T-helper 2 cell (primary cell): ENCODE results near the gene ELAC1.

Source experiments
- DNase-seq, 5 experiments: peaks; one replicate each; pipeline versions ENCODE4 v3.0.0 to v3.0.0-alpha.2; 2012 to 2022

Gene ELAC1

DNA sequence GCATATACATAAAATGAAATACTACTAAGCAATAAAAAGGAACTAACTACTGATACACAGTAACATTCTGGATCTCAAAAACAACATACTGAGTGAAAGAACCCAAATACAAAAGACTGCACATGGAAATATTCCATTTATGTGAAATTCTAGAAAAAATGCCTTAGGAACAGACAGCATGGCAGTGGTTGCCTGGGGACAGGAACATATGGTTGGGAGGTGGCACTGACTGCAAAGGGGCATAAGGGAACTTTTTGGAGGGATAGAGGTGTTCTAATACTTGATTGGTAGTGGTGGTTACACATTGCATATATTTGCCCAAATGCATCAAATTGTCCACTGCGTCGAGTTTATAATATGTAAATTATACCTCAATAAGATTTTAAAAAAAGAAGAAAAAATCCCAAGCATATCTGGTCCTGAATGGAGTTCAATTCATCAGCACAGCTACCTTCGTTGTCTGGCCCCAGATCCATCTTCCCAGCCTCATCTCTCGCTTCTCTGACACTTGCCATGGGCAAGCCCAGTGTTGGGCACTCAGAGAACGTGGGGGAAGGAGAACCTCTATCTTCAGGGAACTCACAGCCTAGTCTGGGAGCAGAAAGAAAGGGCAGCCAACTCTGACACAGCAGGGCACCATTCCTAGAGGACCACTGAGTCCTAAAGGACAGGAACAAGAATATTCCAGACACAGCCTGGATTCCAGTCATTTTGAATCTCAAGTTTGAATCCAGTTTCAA lies 53.6 kb downstream of the ELAC1 start:
- DNase-seq: no peak

DNA sequence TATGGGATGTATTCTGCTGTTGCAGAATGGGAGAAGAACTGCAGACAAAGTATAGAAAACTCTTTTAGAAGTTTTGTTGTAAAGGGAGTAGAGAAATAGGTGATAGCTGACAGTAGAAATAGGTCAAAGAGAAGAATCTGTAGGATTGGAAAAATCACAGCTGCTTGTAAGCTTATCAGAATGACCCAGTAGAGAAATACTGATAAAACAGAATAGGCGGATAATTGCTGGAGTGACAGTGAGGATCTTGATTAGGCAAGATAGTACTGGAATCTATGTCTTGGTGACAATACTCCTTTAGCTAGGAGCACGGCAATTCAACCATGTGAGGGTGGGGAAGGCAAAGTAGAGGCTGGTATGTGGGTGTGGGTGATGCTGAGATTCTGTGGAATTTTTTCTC lies 57.7 kb downstream of the ELAC1 start:
- no peak for DNase-seq

DNA sequence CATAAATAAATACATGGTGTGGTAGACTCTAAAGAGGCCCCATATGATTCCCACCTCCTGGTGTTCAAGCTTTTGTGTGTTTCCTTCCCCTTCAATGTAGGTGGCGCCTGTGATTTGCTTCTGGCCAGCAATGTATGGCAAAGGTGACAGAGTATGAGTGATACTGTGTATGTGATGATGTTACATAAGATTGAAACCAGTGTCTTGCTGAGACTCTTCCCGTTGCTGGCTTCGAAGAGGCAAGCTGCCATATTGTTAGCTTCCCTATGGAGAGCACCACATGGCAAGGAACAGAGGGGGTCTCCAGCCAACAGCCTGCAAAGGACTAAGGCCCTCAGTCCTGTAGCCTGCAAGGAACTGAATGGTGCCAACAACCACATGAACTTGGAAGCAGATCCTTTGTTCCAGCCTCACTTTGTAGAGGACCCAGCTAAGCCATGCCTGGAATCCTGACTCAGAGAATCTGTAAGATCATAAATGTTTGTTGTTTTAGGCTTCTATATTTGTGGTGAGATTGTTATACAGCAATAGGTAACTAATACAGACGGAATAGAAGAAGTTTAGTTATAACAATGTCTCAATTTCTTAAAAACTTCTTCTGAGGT lies 60.5 kb downstream of the ELAC1 start:
- DNase-seq: peak in 1 of 5 experiments; percentile 56

- DNase-seq: no peak
Observed at GRCh38 chr18:51029378-51029693, 61.5 kb downstream of the ELAC1 start.

- peak; percentile 96 to 99 (median 98) for DNase-seq
Observed at GRCh38 chr18:51029694-51030536, 62.1 kb downstream of the ELAC1 start, which contains the start of gene SMAD4. TSS of gene SMAD4 (plus strand) at chr18:51030213. CDS start at chr18:51047047, 16,834 bp downstream.

GRCh38 chr18:51030537-51031258 lies 62.9 kb downstream of the ELAC1 start:
- DNase-seq: peak; percentile 47 to 74 (median 64)

DNA sequence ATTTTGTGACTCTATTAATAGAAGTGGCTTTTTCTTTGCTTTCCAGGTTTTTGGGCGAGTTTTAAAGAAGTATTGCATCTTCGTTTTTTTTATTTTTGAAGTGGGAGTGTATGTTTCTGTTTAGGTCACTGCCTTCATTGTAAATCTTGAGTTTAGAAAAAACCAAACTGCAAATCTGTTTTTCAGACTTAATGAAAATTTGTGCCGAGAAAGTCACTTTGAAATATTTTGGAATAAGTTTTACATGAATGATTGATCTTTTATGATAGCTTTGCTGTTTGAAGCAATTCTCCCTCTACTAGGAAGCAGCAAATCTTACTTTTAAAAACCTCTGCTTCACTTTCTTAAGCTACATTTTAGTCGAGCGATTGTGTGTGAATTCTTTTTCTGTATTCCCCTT lies 64.4 kb downstream of the ELAC1 start:
- no peak for DNase-seq

DNA sequence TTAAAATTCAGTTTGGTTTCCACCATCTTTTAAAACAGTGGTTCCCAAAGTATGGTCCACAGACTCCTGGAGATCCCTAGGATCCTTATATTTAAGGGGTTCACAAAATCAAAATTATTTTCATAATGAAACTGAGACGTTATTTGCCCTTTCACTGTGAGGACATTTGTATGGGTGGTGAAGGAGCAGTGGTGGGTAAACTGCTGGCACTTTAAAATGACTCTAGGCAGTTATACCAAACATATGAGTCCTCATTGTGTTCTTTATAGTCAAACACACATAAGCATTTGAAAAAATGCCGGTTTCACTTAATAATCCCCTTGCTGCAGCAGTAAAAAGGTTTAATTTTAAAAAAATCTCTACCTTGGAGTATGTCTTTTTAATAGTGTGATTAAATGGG lies 69.4 kb downstream of the ELAC1 start:
- no peak for DNase-seq
